Measurements from ENCODE around the gene LAIR1.
"Not testable (repeated sequence)": the region's sequence is repeated elsewhere in the genome, so short reads cannot be mapped to it uniquely, and the experiment has no call there.

The LAIR1 gene

DNA sequence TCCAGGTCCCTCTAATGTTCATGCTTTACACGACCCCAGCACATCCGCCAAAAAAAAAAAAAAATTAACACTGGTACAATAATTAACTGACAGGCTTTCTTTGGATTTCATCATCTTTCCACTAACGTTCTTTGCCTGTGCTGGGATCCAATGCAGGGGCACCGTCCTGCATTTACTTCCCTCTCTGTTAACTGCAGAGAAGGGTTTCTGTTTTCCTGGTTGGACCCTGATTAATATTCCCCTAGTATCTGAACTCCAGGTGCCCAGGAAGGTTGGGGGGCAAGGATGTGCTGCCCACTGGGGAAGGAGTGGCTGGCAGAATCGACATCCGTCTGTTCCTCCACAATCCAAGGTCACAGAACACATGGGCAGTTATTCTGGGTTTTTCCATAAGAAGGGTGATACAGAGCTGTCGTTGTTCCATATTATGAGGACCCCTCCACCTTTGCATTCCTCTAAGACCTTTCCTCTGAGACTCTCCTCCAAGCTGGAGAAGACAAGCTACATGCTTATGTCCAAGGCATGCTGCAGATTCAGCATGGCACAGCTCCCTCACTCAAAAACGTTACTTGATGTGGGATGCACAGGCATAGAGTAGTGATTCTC is 4.5 kb upstream of the LAIR1 start:
- Mint-ChIP-seq H3K36me3 (ENCODE audit: low read depth) (peaks cover 3% of the 10 kb centered on the region), H3K9me3 (no peaks in the 10 kb centered on the region), H3K27me3 (peaks cover 19% of the 10 kb centered on the region), H3K4me3 (peak overlapping the region; percentile 78), H3K4me1 (peaks cover 76% of the 10 kb centered on the region), H3K27ac (peak overlapping the region; percentile 58)
- ATAC-seq: no peak
- no peak for DNase-seq

DNA sequence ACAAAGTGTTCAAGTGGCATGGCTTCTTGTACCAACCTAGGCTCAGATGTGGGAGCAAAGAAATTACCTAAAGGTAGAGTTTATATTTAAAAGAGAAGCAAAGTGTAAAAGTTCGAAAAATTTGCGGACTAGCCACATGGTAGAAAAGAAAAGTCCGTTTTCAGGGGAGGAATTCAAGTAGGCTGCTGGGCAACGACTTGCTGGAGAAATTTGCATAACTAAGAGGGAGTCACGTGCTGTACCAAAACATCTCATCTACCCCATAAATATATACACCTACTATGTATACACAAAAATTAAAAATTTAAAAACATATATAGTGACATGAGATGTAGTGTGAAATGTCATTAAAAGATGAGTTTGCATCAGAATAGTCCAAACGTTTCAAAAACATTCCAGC is 2.1 kb upstream of the LAIR1 start:
- Mint-ChIP-seq H3K27ac (no peak overlapping the region), H3K4me3 (no peak overlapping the region), H3K9me3 (no peaks in the 10 kb centered on the region), H3K4me1 (peaks cover 82% of the 10 kb centered on the region), H3K27me3 (peaks cover 13% of the 10 kb centered on the region), H3K36me3 (ENCODE audit: low read depth) (peaks cover 4% of the 10 kb centered on the region)
- no peak for ATAC-seq
- DNase-seq: no peak

DNA sequence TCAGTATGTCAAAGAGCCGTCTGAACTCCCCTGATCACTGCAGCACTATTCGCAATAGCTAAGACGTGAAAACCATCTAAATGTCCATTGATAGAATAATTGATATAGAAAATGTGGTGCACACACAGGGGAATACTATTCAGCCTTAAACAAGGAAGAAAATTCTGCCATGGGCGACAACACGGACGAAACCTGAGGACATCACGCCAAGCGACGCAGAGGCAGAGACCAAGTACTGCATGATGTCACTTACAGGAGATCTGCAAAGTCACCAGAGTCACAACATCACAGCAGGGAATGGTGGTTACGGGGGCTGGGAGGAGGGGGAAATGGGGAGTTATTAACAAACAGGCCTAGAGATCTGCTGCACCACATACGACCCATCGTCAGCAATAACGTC is 1.1 kb upstream of the LAIR1 start:
- H3K27ac Mint-ChIP-seq; H3K27me3 Mint-ChIP-seq; H3K4me3 Mint-ChIP-seq; H3K36me3 Mint-ChIP-seq (ENCODE audit: low read depth); H3K9me3 Mint-ChIP-seq; ATAC-seq; DNase-seq: not testable (repeated sequence)
- peaks cover 84% of the 10 kb centered on the region for H3K4me1 Mint-ChIP-seq

DNA sequence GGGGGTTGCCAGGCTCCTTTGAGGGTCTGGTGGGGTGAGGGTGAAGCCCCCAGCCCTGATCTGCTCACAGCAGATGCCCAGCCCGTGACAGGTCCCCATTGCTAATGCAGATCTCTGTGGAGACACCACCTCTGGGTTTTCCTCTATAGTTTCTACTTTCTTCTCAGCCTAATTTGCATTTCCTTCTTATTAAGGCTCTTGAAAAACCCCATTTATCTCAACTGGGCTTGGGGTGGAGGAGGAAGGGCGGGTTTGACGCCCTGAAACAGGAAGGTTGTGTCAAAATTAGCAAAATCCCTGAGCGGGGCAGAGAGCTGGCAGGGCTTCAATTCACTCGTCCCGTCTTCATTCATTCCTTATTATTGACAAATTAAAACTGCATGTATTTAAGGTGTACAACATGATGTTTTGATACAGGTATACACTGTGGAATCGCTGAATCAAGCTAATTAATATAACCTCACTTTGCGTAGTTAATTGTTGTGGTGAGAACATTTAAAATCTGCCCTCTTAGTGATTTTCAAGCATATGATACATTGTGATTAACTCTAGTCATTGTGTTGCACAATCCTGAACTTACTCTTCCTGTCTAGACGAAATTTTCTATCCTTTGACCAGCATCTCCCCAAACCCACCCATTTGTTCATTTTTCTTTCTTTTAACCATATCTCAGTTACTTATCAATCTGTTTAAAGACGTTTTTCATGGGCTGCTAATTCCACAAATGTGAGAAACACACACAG is 2.9 kb downstream of the LAIR1 start:
- peaks cover 61% of the 10 kb centered on the region for H3K4me1 Mint-ChIP-seq
- DNase-seq; H3K36me3 Mint-ChIP-seq (ENCODE audit: low read depth); H3K9me3 Mint-ChIP-seq; H3K27me3 Mint-ChIP-seq: not testable (repeated sequence)
- ATAC-seq: peak; percentile 40
- peak overlapping the region; percentile 56 for H3K27ac Mint-ChIP-seq
- peak overlapping the region; percentile 84 for H3K4me3 Mint-ChIP-seq

DNA sequence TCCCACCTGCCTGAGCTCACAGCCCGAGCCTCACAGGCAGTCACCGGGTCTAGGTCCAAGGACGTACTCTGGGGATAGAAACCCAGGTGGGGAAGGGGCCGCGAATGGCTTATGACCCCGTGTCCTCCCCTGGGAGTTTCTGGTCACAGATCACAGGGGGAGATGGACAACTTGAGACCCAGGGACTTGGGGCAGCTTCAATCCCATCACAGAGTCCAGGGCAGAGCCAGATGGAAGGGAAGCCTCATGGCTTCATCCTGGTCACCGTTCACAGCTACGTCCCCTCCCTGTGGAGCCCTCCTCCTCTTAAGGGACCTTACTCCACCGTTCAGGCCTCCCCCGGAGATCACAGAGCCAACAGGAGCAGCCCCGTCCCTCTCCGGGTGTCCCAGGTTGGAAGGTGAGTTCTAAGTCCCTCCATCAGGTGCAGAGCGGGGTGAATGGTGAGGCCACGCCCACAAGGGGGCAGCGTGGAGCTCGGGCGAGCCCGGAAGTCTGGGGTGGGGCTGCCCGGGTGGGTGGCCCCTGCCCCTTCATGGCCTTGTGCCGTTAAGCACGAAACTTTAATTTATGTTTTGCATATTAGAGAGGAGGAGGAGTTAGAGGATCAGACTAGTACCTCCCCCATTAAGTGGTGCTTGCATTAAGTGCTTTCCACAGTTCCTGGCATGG is 5.4 kb downstream of the LAIR1 start:
- ATAC-seq (peak; percentile 75), DNase-seq (peak; percentile 74)
- not testable (repeated sequence) for H3K9me3 Mint-ChIP-seq; H3K4me3 Mint-ChIP-seq; H3K27ac Mint-ChIP-seq; H3K36me3 Mint-ChIP-seq (ENCODE audit: low read depth); H3K27me3 Mint-ChIP-seq
- H3K4me1 Mint-ChIP-seq: peaks cover 42% of the 10 kb centered on the region

DNA sequence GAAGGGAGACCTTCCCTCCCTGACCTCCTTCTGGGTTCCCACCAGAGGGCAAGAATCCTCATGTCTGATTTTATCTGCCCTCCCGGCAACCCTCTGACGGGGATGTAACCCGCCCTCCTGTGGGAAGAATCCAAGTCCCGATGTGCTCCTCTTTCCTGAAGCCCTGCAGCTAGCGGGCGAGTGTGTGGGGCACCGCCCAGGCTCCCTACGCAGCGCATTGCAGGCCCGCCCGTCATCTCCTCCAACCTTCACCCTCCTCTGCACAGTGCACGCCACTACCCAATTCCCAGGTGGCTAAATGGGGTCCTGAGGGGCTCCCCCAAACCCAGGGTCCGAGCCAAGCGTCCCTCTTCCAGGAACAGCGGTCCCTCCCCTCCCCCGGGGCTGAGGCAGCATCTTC is 7.3 kb downstream of the LAIR1 start:
- Mint-ChIP-seq H3K36me3 (ENCODE audit: low read depth) (no peaks in the 10 kb centered on the region), H3K27ac (no peak overlapping the region), H3K9me3 (no peaks in the 10 kb centered on the region), H3K4me1 (peaks cover 33% of the 10 kb centered on the region), H3K27me3 (no peaks in the 10 kb centered on the region), H3K4me3 (no peak overlapping the region)
- ATAC-seq (no peak), DNase-seq (no peak)

DNA sequence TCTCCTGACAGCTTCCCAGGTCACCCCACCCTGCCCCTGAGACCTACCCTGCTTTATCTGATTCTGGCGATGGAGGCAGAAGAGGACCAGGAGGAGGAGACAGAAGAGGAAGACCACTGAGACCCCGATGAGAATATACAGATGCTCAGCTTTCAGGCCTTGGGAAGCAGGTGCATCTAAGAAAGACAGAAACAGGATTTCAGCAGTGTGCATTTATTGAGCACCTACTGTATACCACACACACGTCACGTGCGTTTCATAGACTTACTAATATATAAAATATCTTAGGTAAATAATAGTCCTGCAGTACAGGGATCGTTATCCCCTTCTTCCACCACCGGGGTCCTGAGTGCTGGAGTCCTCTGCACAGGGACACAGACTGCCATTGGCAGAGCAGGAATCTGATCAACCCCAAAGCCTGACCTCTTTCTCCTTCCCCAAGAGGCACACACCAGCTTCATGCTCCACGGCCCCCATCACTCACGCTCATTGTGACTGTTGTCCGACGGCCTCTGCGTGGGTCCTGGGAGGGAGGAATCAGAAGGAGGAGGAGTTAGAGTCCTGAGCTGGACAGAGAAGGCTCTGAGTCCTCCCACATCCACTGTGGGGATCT is 8.2 kb downstream of the LAIR1 start:
- peaks cover 29% of the 10 kb centered on the region for H3K4me1 Mint-ChIP-seq
- H3K36me3 Mint-ChIP-seq (ENCODE audit: low read depth): no peaks in the 10 kb centered on the region
- no peak for DNase-seq
- no peaks in the 10 kb centered on the region for H3K9me3 Mint-ChIP-seq
- no peak overlapping the region for H3K27ac Mint-ChIP-seq
- no peaks in the 10 kb centered on the region for H3K27me3 Mint-ChIP-seq
- no peak for ATAC-seq
- no peak overlapping the region for H3K4me3 Mint-ChIP-seq

DNA sequence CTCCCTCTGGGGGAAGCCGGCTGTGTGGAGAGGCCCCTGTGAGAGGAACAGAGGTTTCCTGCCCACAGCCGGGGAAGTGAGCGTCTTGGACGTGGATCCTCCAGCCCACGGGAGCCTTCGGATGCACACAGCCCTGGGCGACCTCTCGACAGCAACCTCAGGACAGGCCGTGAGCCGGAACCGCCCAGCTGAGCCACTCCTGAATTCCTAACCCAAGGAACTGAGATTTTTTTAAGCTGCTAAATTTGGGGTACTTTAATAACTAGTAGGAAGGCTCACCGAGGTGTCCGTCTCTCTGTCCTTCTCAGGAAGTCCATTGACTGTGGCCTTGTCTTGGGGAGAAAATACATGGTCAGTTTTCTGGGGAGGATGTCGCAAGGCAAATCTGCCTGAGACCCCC is 9.1 kb downstream of the LAIR1 start:
- Mint-ChIP-seq H3K9me3 (no peaks in the 10 kb centered on the region), H3K4me1 (peaks cover 23% of the 10 kb centered on the region), H3K27me3 (no peaks in the 10 kb centered on the region), H3K27ac (no peak overlapping the region), H3K36me3 (ENCODE audit: low read depth) (no peaks in the 10 kb centered on the region), H3K4me3 (no peak overlapping the region)
- ATAC-seq (no peak), DNase-seq (no peak)

DNA sequence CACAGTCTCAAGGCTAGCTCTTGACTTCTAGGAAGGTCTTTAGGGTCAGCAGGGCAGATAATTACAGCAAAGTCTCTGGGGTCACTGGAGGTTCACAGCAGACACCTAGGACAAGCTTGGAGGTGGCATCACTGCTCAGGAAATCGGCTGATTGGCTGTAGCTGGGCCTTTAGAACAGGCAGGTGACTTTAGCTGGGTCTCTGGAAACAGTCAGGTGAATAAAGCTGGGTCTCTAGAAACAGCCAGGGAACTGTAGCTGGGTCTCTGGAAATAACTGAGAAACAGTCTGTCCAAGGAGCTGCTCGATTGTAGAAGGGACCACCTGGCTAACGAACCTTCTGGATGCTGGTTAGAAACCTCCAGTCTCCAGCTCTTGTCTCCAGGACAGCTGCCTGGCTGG is 10.0 kb downstream of the LAIR1 start:
- H3K4me1 Mint-ChIP-seq: peaks cover 19% of the 10 kb centered on the region
- ATAC-seq (no peak), DNase-seq (no peak)
- H3K4me3 Mint-ChIP-seq: no peak overlapping the region
- no peak overlapping the region for H3K27ac Mint-ChIP-seq
- no peaks in the 10 kb centered on the region for H3K9me3 Mint-ChIP-seq
- H3K36me3 Mint-ChIP-seq (ENCODE audit: low read depth): no peaks in the 10 kb centered on the region
- no peaks in the 10 kb centered on the region for H3K27me3 Mint-ChIP-seq

DNA sequence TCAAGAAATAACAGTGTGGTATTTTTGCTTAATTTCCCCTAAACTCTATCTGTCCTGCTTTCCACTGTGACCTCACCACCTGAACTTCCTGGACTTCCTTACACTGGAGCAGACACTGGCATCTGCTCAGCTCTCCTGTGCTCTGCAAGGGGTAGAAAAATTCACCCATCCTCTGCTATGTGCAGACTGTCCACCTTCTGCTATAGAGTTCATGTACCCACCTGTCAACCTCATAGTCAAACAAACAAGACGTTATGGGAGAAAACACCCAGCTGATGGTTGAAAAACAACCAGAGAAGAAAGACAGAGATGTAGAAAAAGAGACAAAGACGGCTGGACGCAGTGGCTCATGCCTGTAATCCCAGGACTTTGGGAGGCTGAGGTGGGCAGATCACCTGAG is 12.2 kb downstream of the LAIR1 start:
- H3K27ac Mint-ChIP-seq: no peak overlapping the region
- DNase-seq (no peak), ATAC-seq (no peak)
- peaks cover 19% of the 10 kb centered on the region for H3K4me1 Mint-ChIP-seq
- no peaks in the 10 kb centered on the region for H3K9me3 Mint-ChIP-seq
- no peaks in the 10 kb centered on the region for H3K27me3 Mint-ChIP-seq
- no peaks in the 10 kb centered on the region for H3K36me3 Mint-ChIP-seq (ENCODE audit: low read depth)
- H3K4me3 Mint-ChIP-seq: no peak overlapping the region

DNA sequence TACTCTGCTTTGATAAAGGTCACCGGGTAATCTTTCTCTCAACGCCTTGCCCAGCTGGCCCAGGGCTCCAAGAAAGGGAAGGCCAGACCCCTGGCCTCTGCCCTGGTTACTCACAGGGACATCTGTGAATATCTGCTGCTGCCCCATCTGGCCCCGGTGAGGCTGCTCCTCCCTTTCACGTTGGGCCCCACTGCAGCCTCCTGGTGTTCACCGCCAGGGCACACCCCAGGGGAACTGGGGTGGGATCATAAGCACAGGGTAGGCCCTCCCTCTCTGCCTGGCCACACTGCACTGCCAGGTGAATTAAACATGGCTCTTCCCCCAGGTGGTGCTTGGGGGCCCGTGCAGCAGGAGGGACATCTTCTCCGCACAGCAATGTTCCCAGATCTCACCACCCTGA is 12.7 kb downstream of the LAIR1 start:
- H3K27ac Mint-ChIP-seq: no peak overlapping the region
- ATAC-seq (no peak), DNase-seq (no peak)
- no peak overlapping the region for H3K4me3 Mint-ChIP-seq
- no peaks in the 10 kb centered on the region for H3K9me3 Mint-ChIP-seq
- no peaks in the 10 kb centered on the region for H3K36me3 Mint-ChIP-seq (ENCODE audit: low read depth)
- no peaks in the 10 kb centered on the region for H3K27me3 Mint-ChIP-seq
- peaks cover 20% of the 10 kb centered on the region for H3K4me1 Mint-ChIP-seq

DNA sequence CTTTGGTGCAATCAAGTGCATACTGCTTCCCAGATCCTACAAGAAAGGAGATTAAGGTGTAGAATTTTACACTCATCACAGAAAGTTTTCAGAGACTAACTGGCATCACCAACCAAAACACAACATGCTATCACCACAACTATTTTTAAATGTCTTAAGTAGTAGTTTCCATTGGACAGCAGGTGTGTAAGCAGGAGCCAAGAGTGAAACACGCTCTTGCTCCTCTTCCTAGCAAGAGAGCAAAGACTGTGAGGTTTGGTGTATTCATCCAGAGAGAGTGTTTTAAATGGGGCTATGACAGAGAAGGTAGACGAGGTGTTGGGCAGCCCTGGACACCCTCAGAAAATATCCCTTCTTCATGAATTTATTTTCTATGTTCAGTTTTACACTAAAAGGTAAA is 13.3 kb downstream of the LAIR1 start:
- no peaks in the 10 kb centered on the region for H3K36me3 Mint-ChIP-seq (ENCODE audit: low read depth)
- ATAC-seq (no peak), DNase-seq (no peak)
- H3K27me3 Mint-ChIP-seq: no peaks in the 10 kb centered on the region
- H3K4me1 Mint-ChIP-seq: peaks cover 25% of the 10 kb centered on the region
- H3K4me3 Mint-ChIP-seq: no peak overlapping the region
- H3K27ac Mint-ChIP-seq: no peak overlapping the region
- no peaks in the 10 kb centered on the region for H3K9me3 Mint-ChIP-seq

DNA sequence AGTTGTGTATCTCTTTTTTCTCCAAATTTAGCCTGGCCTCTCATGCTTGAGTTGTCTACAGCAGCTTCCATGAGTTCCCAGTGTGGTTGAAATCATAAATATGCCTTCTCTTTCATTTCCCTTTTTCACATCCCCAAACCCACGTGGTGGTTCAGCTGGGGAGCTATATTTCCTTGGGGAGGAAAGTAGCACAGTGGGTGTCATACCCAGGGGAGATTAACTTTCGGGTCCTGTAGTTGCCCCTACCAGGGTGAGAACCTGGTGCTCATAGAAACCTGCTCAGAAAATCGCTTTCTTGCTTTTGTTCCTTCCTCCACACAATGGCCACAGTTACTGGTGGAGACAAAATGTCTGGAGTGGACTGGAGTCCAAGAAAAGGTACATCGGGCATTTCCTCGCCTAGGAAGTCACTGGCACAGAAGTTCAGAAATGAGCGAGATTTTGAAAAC is 18.8 kb downstream of the LAIR1 start:
- DNase-seq (no peak), ATAC-seq (no peak)
- H3K4me1 Mint-ChIP-seq: peaks cover 20% of the 10 kb centered on the region
- no peaks in the 10 kb centered on the region for H3K9me3 Mint-ChIP-seq
- no peaks in the 10 kb centered on the region for H3K36me3 Mint-ChIP-seq (ENCODE audit: low read depth)
- H3K4me3 Mint-ChIP-seq: no peak overlapping the region
- no peaks in the 10 kb centered on the region for H3K27me3 Mint-ChIP-seq
- H3K27ac Mint-ChIP-seq: no peak overlapping the region

DNA sequence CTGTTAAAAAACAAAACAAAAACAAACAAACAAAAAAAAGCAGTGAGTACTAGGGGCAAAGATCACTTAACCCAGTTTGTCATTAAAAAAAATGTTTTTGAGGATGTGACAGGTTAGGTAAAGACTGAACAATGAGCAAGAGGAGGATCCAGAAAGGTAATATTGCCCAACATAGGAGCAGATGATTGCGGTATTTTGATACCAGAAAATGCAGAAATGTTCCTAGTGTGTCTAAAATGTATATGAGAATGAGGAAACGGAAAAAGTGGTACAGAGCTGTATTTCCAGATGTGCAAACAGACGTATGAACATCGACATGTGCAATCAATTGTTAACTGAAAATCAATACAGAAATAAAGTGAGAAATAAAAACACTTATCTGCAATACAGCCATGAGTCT is 20.9 kb downstream of the LAIR1 start:
- peaks cover 27% of the 10 kb centered on the region for H3K4me1 Mint-ChIP-seq
- no peak for ATAC-seq
- no peak overlapping the region for H3K4me3 Mint-ChIP-seq
- no peaks in the 10 kb centered on the region for H3K9me3 Mint-ChIP-seq
- H3K27ac Mint-ChIP-seq: no peak overlapping the region
- H3K27me3 Mint-ChIP-seq: no peaks in the 10 kb centered on the region
- H3K36me3 Mint-ChIP-seq (ENCODE audit: low read depth): no peaks in the 10 kb centered on the region
- DNase-seq: no peak

DNA sequence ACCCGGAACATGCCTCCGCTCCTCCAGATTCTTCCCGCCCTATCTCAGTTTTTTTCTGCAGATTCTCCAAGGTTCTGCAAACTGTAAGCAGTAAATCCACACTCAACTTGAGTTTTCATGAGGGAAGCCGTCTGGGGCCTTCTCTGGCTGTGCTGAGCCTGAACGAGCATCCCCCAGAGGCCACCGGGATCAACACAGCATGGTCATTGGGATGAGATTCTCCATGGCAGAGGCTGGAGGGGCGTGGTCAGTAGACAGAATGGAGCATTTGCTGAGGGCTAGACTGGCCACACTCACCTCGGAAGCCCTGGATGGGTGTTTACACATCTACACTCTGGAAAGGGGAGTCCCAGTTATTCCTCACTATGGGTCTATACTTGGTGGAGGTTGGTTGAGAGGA is 23.4 kb downstream of the LAIR1 start:
- no peaks in the 10 kb centered on the region for H3K9me3 Mint-ChIP-seq
- no peaks in the 10 kb centered on the region for H3K27me3 Mint-ChIP-seq
- H3K36me3 Mint-ChIP-seq (ENCODE audit: low read depth): no peaks in the 10 kb centered on the region
- peaks cover 19% of the 10 kb centered on the region for H3K4me1 Mint-ChIP-seq
- no peak overlapping the region for H3K4me3 Mint-ChIP-seq
- DNase-seq (no peak), ATAC-seq (no peak)
- no peak overlapping the region for H3K27ac Mint-ChIP-seq

Measured in activated naive CD8-positive, alpha-beta T cell treated with anti-CD3 and anti-CD28 coated beads, Interleukin-2, amount 50 U/mL, for 24 hours (primary cell).